Mesothelial cell of epicardium (in vitro differentiated cells): ENCODE data around the gene ADAMTS9. TPM values are rescaled to one million over a fixed set of nuclear protein-coding genes. Genes with fewer than 3 reads are reported as not detected.

Experiments
- DNase-seq, 2 experiments: peaks; one replicate each; pipeline ENCODE4 v3.0.0; 2021; ENCODE audit warnings: low spot score in 2 of 2; ENCODE audit not compliant: unreplicated experiment in 2 of 2
- H3K27ac Mint-ChIP-seq: 2 replicates; pipeline ENCODE4 v1.8.0; 2021; ENCODE audit warnings: mixed read lengths
- H3K27me3 Mint-ChIP-seq: 2 replicates; pipeline ENCODE4 v1.8.0; 2021; ENCODE audit warnings: low read depth, mixed read lengths
- H3K36me3 Mint-ChIP-seq: 2 replicates; pipeline ENCODE4 v1.8.0; 2021; ENCODE audit warnings: mixed read lengths
- H3K4me1 Mint-ChIP-seq: 2 replicates; pipeline ENCODE4 v1.8.0; 2021; ENCODE audit warnings: mixed read lengths
- H3K4me3 Mint-ChIP-seq: 2 replicates; pipeline ENCODE4 v1.8.0; 2021; ENCODE audit warnings: mild to moderate bottlenecking, moderate library complexity, mixed read lengths
- H3K9me3 Mint-ChIP-seq: 2 replicates; pipeline ENCODE4 v1.8.0; 2021; ENCODE audit warnings: mixed read lengths
- total RNA-seq: library from RNA; stranded (reverse); gene quantifications from 3 replicates; pipeline ENCODE4 v1.2.1, GENCODE V29; 2021
- TF ChIP-seq, protein P1 (sequence below): fragments of 200-600 bp; sonication (generic); IDR thresholded peaks from one replicate; pipeline ENCODE4 v1.5.0; 2021; ENCODE audit warnings: antibody characterized with exemption; ENCODE audit not compliant: unreplicated experiment

Gene ADAMTS9
- total RNA-seq, 1 donor from 2014 or later = 127 TPM

DNA sequence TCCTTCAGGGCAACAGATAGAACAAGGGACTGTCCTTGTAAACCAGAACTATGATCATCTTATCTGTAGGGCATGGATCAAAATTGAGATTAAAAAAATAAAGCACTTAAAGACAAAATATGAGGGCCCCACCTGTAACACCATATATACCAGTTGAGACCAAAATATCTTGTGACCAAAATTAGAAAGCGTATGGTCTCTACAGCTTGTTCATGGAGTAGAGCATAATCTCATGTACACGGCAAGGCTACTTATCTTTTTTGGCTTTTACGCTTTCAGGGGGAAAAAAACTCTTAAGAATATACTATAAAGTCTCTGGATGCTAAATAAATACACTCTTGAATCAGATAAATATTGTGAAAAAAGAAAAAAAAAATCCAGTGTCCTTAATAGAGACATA lies 49.3 kb downstream of the ADAMTS9 start:
- H3K36me3 Mint-ChIP-seq = peaks cover 4% of the 10 kb centered on the region
- H3K27ac Mint-ChIP-seq = no peak overlapping the region
- H3K4me1 Mint-ChIP-seq = peaks cover 30% of the 10 kb centered on the region
- H3K4me3 Mint-ChIP-seq = no peak overlapping the region
- TF ChIP-seq, protein P1, sequence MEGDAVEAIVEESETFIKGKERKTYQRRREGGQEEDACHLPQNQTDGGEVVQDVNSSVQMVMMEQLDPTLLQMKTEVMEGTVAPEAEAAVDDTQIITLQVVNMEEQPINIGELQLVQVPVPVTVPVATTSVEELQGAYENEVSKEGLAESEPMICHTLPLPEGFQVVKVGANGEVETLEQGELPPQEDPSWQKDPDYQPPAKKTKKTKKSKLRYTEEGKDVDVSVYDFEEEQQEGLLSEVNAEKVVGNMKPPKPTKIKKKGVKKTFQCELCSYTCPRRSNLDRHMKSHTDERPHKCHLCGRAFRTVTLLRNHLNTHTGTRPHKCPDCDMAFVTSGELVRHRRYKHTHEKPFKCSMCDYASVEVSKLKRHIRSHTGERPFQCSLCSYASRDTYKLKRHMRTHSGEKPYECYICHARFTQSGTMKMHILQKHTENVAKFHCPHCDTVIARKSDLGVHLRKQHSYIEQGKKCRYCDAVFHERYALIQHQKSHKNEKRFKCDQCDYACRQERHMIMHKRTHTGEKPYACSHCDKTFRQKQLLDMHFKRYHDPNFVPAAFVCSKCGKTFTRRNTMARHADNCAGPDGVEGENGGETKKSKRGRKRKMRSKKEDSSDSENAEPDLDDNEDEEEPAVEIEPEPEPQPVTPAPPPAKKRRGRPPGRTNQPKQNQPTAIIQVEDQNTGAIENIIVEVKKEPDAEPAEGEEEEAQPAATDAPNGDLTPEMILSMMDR = no peak
- H3K27me3 Mint-ChIP-seq = no peaks in the 10 kb centered on the region
- H3K9me3 Mint-ChIP-seq = no peaks in the 10 kb centered on the region
- no peak for DNase-seq

- peaks cover 20% of the 10 kb centered on the region for H3K36me3 Mint-ChIP-seq
- TF ChIP-seq, protein P1 = no peak
These were observed 53.4 kb downstream of the ADAMTS9 start for GRCh38 chr3:64634417-64634816.

GRCh38 chr3:64631951-64632350 lies 55.8 kb downstream of the ADAMTS9 start:
- Mint-ChIP-seq H3K27me3 (no peaks in the 10 kb centered on the region), H3K4me1 (peaks cover 21% of the 10 kb centered on the region), H3K9me3 (no peaks in the 10 kb centered on the region), H3K27ac (peak overlapping the region; percentile 22), H3K4me3 (no peak overlapping the region), H3K36me3 (peaks cover 30% of the 10 kb centered on the region)
- no peak for DNase-seq
- TF ChIP-seq, protein P1 = no peak

More at GRCh38 chr3:64634417-64634816, 53.4 kb downstream of the ADAMTS9 start:
- Mint-ChIP-seq H3K9me3 (no peaks in the 10 kb centered on the region), H3K4me3 (no peak overlapping the region), H3K27me3 (no peaks in the 10 kb centered on the region), H3K4me1 (peaks cover 30% of the 10 kb centered on the region), H3K27ac (no peak overlapping the region)
- no peak for DNase-seq

GRCh38 chr3:64627471-64628321 lies 60.1 kb downstream of the ADAMTS9 start:
- Mint-ChIP-seq H3K27me3 (no peaks in the 10 kb centered on the region), H3K36me3 (peaks cover 39% of the 10 kb centered on the region), H3K4me1 (peaks cover 10% of the 10 kb centered on the region), H3K27ac (no peak overlapping the region), H3K4me3 (no peak overlapping the region), H3K9me3 (peaks cover 5% of the 10 kb centered on the region)
- no peak for DNase-seq
- TF ChIP-seq, protein P1 = no peak

- Mint-ChIP-seq H3K4me3 (no peak overlapping the region), H3K4me1 (peaks cover 5% of the 10 kb centered on the region), H3K27ac (no peak overlapping the region), H3K36me3 (peaks cover 41% of the 10 kb centered on the region), H3K9me3 (peaks cover 5% of the 10 kb centered on the region), H3K27me3 (no peaks in the 10 kb centered on the region)
- DNase-seq = no peak
- TF ChIP-seq, protein P1 = no peak
These were observed 60.8 kb downstream of the ADAMTS9 start for GRCh38 chr3:64627042-64627441.
